Gastrocnemius medialis (tissue), 4 donors: ENCODE measurements around the gene SPRN.

Experiments used
- POLR2A ChIP-seq, 2 donors: fragments of 450-650 bp; IDR thresholded peaks; one replicate each; pipeline ENCODE4 v1.6.1; 2017; ENCODE audit warnings: antibody characterized with exemption in 2 of 2, mild to moderate bottlenecking in 2 of 2, moderate library complexity in 2 of 2
- TF ChIP-seq, protein P1 (sequence below), 5 experiments: fragments of 450-650 bp in 3 of 5; fragments of 200-600 bp in 2 of 5; sonication (generic) in 2 of 5; IDR thresholded peaks in 4 of 5; conservative IDR thresholded peaks in 1 of 5; 1 replicate in 4 of 5; 2 replicates in 1 of 5; pipeline ENCODE4 v1.5.1; 2016 to 2019; ENCODE audit warnings: antibody characterized with exemption in 5 of 5, mild to moderate bottlenecking in 3 of 5, moderate library complexity in 3 of 5

- no peak for TF ChIP-seq POLR2A (IDR thresholded peaks at IDR 0.05)
- TF ChIP-seq, protein P1, sequence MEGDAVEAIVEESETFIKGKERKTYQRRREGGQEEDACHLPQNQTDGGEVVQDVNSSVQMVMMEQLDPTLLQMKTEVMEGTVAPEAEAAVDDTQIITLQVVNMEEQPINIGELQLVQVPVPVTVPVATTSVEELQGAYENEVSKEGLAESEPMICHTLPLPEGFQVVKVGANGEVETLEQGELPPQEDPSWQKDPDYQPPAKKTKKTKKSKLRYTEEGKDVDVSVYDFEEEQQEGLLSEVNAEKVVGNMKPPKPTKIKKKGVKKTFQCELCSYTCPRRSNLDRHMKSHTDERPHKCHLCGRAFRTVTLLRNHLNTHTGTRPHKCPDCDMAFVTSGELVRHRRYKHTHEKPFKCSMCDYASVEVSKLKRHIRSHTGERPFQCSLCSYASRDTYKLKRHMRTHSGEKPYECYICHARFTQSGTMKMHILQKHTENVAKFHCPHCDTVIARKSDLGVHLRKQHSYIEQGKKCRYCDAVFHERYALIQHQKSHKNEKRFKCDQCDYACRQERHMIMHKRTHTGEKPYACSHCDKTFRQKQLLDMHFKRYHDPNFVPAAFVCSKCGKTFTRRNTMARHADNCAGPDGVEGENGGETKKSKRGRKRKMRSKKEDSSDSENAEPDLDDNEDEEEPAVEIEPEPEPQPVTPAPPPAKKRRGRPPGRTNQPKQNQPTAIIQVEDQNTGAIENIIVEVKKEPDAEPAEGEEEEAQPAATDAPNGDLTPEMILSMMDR (IDR thresholded peaks at IDR 0.05 in 4 of 5, conservative IDR thresholded peaks at IDR 0.05 in 1 of 5): no peak
Measured at GRCh38 chr10:133456041-133456951, 31.9 kb upstream of the SPRN start.
